KG1 (cell line): Measurements from ENCODE around the gene PDCD1.

Source experiments
- DNase-seq: peaks from one replicate; lab custom pipeline; 2025; lab: John Stamatoyannopoulos, UW

PDCD1 gene

DNA sequence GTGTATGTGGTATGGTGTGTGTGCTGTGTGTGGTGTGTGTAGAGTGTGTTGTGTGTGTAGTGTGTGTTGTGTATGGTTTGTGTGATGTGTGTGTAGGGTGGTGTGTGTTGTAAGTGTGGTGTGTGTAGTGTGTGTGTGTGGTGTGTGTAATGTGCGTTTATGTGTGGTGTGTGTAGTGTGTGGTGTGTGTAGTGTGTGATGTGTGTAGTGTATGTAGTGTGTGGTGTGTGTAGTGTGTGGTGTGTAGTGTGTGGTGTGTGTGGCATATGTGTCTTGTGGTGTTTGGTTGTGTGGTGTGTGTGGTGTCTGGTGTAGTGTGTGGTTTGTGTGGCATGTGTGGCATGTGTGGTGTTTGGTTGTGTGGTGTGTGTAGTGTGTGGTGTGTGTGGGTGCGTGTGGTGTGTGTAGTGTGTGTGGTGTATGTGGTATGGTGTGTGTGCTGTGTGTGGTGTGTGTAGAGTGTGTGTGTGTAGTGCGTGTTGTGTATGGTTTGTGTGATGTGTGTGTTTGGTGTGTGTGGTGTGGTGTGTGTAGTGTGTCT is 6.8 kb upstream of the PDCD1 start:
- DNase-seq = no peak

DNA sequence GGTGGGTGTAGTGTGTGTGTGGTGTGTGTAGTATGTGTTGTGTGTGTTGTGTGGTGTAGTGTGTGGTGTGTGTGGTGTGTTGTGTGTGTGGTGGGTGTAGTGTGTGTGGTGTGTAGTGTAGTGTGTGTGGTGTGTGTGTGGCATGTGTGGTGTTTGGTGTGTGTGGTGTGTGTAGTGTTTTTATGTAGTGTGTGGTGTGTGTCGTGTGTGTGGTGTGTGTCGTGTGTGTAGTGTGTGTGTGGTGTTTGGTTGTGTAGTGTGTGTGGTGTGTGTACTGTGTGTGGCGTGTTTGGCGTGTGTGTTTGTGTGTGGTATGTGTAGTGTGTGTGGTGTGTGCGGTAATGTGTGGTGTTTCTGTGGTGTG is 6.1 kb upstream of the PDCD1 start:
- DNase-seq = no peak

GRCh38 chr2:241864168-241864849 is 5.6 kb upstream of the PDCD1 start:
- no peak for DNase-seq

DNA sequence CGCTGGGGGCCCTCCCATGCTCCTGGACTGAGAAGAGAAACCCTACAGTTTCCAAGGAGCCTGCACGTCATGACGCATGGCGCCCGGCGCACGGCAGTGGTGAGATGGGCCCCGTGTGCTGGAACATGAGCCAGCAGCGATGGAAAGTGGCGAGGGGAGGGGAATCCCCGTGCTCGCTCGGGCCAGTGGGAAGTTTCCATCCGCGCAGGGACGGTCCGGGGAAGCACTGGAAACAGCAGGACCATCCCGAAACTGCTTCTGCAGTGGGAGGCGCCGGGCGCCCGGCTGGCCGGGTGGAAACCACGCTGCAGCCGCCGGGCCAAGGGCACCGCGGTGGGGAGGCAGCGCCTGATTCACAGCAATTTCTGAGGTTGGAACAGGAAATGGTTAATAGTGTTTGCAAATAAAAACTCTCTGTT is 4.9 kb upstream of the PDCD1 start:
- DNase-seq = no peak

GRCh38 chr2:241862775-241863535 is 4.3 kb upstream of the PDCD1 start:
- no peak for DNase-seq

- DNase-seq = no peak
These were observed 3.4 kb upstream of the PDCD1 start for GRCh38 chr2:241862093-241862492.

GRCh38 chr2:241861264-241861663 is 2.6 kb upstream of the PDCD1 start:
- DNase-seq = no peak

GRCh38 chr2:241860184-241861078 is 1.7 kb upstream of the PDCD1 start:
- no peak for DNase-seq

DNA sequence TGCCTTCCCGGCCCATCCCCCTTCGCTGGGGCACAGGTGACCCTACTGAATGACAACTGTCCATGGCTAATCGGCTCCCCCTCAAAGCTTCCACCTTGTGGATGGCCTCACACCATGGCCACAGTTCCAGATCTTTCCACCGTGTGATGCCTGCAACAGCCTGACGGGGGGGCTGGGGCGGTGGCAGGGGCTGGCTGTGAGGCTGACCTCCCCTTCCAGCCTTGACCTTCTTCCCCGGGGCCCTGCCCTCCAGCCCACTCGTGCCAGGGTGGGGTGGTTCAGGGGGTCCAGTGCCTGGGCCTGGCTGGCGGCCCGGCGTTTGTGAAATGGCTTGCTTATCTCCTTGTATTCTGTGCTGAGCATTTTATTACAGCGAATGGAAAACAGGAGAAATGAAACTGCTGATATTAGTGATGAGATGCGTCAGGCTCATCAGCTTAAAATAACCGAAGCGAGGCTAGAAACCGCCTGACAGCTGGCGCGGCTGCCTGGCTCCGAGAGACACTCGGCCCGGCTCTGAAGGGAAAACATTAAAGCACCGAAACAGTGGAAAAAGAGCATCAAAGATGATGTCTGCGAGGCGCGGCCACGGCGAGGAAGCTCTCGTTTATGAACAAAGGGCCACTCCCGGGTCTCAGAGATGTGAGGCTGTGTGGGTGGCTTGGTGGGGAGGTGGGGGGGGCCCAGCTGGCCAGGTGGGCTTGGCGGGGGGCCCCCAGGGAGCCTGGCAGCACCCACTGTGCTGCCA is 916 bp upstream of the PDCD1 start:
- no peak for DNase-seq

DNA sequence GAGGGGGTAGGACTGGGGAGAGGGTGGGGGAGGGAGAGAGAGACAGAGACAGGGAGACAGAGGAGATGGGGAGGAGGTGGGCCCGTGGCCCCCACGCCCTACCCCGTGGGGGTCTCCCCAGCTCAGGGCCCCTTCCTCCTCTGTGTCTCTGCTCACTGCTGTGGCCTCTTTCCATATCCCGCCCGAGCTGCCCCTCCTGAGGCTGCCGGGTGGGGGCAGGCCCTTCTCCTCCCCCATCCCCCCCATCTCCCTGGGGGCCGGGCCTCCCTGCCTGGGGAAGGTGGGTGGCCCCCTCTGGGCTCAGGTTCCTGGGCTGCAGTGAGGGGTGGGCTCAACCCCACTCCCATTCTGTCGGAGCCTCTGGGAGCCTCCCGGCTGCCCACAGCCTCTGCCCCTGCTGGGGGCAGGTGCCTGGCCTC is 332 bp upstream of the PDCD1 start:
- DNase-seq = no peak

DNA sequence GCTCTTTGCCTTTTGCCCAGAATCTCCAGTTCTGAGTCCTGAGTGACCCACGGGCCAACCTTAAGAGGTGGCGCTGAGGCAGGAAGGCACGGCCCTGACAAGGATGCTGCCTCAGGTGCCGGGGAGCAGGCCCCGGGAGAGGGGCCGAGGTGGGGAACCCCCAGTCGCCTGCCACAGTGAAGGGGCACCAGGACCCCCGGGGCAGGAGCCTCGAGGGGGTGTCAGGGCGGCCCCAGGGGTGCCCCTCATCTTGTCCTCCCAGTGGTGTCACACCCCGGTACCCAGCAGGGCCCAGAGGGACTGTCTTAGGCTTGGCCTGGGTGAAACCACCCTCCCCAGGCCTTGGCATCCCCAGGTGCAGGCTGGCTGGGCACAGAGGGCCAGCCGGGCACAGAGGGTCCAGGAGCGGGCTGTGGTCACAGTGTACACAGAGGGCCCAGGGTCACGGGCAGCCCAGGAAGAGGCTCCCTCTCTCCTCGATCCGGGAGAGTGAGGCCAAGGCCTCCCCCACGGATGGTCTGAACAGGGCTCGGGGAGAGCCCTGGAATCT is 1.0 kb downstream of the PDCD1 start:
- no peak for DNase-seq

DNA sequence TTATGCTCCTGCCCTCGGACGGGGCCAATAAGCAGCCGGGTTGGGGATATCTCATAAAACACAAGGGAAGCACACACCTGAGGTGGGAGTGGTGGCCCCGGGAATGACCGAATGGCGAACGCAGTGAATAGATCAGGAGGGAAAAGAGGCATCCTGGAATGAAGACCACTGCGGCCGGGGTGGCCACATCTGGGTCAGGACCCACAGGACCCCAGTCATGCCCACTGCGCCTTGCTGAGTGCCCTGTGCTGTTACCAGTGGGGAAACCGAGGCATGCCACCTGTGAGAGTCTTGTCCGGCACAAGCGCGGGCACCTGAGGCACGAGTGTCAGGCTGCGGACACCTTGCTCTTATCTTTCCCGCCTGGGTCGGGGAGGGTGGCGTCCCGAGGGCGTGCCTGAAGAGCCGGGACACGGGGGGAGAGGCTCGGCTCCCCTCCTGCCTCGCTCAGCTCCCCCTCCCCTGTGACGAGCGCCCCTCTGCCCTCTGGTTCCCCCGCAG is 1.6 kb downstream of the PDCD1 start:
- DNase-seq = no peak

DNA sequence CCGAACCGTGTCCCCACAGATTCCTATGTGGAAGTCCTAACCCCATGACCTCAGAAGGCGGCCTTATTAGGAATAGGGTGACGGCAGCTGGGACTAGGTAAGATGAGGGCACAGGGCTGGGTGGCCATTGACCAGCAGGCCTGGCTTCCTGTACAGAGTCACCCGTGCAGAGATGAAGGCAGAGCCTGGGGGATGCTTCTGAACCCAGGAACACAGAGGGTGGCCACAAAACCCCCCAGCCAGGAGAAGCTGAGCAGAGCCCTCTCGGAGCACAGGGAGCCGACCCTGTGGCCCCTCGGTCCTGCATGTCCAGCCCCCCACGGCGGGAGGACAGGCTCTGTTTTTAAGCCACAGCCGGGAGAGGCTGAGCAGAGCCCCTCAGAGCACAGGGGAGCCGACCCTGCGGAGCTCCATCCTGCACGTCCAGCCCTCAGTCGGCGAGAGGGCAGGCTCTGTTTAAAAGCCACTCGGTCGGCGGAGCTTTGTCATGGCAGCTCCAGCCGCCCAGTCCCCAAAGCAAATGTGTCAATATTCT is 2.7 kb downstream of the PDCD1 start:
- no peak for DNase-seq

DNA sequence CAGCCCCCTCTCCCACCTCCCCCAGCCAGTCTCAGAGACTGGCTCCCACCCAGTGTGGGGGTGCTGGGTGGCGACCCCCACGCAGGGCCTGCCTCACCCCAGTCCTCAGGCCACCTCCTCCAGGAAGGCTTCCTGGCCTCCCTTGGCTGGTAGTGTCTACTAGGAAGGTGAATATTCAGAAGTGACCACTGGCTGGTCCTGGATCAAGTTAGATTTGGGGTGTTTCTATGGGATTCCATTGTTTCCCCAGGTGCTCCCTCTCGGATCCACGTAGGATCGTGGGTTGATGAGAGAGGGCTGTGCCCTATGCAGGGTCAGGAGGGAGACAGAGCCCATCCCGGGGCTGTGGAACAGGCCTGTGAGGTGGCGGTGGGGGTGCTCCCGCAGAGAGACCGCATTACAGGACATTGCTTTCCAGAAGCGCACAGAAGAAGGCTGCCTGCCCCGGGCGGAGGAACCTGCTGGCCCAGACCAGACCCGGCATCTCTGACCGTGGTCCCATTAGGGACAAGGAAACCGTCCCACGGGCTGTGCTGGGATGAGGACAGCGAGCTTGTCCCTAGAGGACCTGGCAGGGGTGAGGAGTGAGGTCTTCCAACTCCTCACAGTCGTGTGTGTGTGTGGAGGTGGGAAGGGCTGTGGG is 3.3 kb downstream of the PDCD1 start:
- DNase-seq = no peak

GRCh38 chr2:241854342-241855244 is 4.1 kb downstream of the PDCD1 start:
- no peak for DNase-seq

- no peak for DNase-seq
These were observed 4.9 kb downstream of the PDCD1 start for GRCh38 chr2:241853651-241854341.

GRCh38 chr2:241852981-241853631 is 5.6 kb downstream of the PDCD1 start:
- no peak for DNase-seq
